A549 treated with DMSO at 1 μM for 4 hours (cell line): Measurements from ENCODE around the gene LAMC3. TPM values are rescaled to one million over a fixed set of nuclear protein-coding genes. Genes with fewer than 3 reads are reported as not detected.

ENCODE experiments used
- total RNA-seq: library from RNA; stranded (reverse); fragments of 200-300 nt; extraction: Qiagen RNA extraction; gene quantifications from 5 replicates; pipeline ENCODE4 v1.2.3, GENCODE V29; 2022; ENCODE audit warnings: low read depth

The LAMC3 gene
- total RNA-seq, result 1.1 to 2.8 TPM (median 2.0 TPM) in 5 replicates

GRCh38 chr9:131008909-131009618 is at the start of gene LAMC3:
Gene LAMC3, plus strand, starts transcription at chr9:131009174. Its CDS starts 41 bp downstream, at chr9:131009215.

GRCh38 chr9:131096269-131097125 is 87.5 kb downstream of the LAMC3 start, which contains the start of gene AIF1L:
Gene AIF1L, plus strand, starts transcription at chr9:131096531. Its CDS starts 99 bp downstream, at chr9:131096630.

GRCh38 chr9:131125288-131126058 is 116.5 kb downstream of the LAMC3 start, which contains the start of gene NUP214:
Gene NUP214, plus strand, starts transcription at chr9:131125586. Its CDS starts 119 bp downstream, at chr9:131125705.

Other genes starting within 250 kb of the LAMC3 start
- 40.7 to 58.9 TPM (median 52.2 TPM) in 5 replicates for gene ABL1, start 173.9 kb upstream of the LAMC3 start, total RNA-seq
- gene QRFP, start 112.4 kb upstream of the LAMC3 start, total RNA-seq, result not detected in 5 replicates
- 7.5 to 14.4 TPM (median 11.3 TPM) in 5 replicates for gene FIBCD1, start 69.9 kb upstream of the LAMC3 start, total RNA-seq
- 1.2 to 1.5 TPM (median 1.3 TPM) in 5 replicates for gene AIF1L, start 87.4 kb downstream of the LAMC3 start, total RNA-seq
- 23.3 to 27.2 TPM (median 26.1 TPM) in 5 replicates for gene NUP214, start 116.4 kb downstream of the LAMC3 start, total RNA-seq